GM12878 (cell line): ENCODE results near the gene GUCA1A. TPM values are rescaled to one million over a fixed set of nuclear protein-coding genes. Genes with fewer than 3 reads are reported as not detected.
A peak's percentile ranks its signal among the peaks of the same experiment; 100 is the strongest.

Experiments used
- BMI1 ChIP-seq: fragments of 450-650 bp; IDR thresholded peaks from 2 replicates; pipeline ENCODE4 v1.6.1; 2016; ENCODE audit warnings: mild to moderate bottlenecking, moderate library complexity, borderline replicate concordance
- CHD2 ChIP-seq: IDR thresholded peaks from 2 replicates; pipeline ENCODE4 v1.6.1; 2011; ENCODE audit warnings: low read depth, low read length, improper control_type of control experiment, borderline replicate concordance
- ELK1 ChIP-seq: IDR thresholded peaks from 2 replicates; pipeline ENCODE4 v1.6.1; 2012; ENCODE audit warnings: low read depth, low read length, improper control_type of control experiment
- HDAC6 ChIP-seq: fragments of 200-600 bp; sonication (generic); IDR thresholded peaks from one replicate; pipeline ENCODE4 v1.8.0; 2017; ENCODE audit warnings: antibody characterized with exemption; ENCODE audit not compliant: unreplicated experiment
- IKZF2 ChIP-seq, 2 experiments: fragments of 450-650 bp; IDR thresholded peaks; 2 replicates each; pipeline ENCODE4 v1.6.1; 2017; ENCODE audit warnings: mild to moderate bottlenecking in 2 of 2, moderate library complexity in 2 of 2
- JUND ChIP-seq: IDR thresholded peaks from 2 replicates; pipeline ENCODE4 v1.6.1; 2012; ENCODE audit warnings: low read depth, mild to moderate bottlenecking, low read length, improper control_type of control experiment, moderate library complexity
- KAT2A ChIP-seq: conservative IDR thresholded peaks from 2 replicates; pipeline ENCODE4 v1.6.1; 2011; ENCODE audit warnings: low read depth, low read length; ENCODE audit not compliant: control insufficient read depth
- NBN ChIP-seq: fragments of 450-650 bp; IDR thresholded peaks from 2 replicates; pipeline ENCODE4 v1.6.1; 2016
- NFXL1 ChIP-seq: fragments of 450-650 bp; IDR thresholded peaks from 2 replicates; pipeline ENCODE4 v1.6.1; 2017; ENCODE audit warnings: antibody characterized with exemption, mild to moderate bottlenecking, borderline replicate concordance
- NKRF ChIP-seq: fragments of 450-650 bp; conservative IDR thresholded peaks from 2 replicates; pipeline ENCODE4 v1.6.1; 2017; ENCODE audit warnings: mild to moderate bottlenecking, moderate library complexity
- RAD21 ChIP-seq: IDR thresholded peaks from 2 replicates; pipeline ENCODE4 v1.6.1; 2011; ENCODE audit warnings: mild to moderate bottlenecking, low read depth, low read length, moderate library complexity; ENCODE audit not compliant: insufficient read depth
- RFX5 ChIP-seq: IDR thresholded peaks from 2 replicates; pipeline ENCODE4 v1.6.1; 2011; ENCODE audit warnings: low read depth, low read length, improper control_type of control experiment
- SMAD5 ChIP-seq: IDR thresholded peaks from 2 replicates; pipeline ENCODE4 v1.6.1; 2016; ENCODE audit warnings: antibody characterized with exemption, low read depth
- SPI1 ChIP-seq: IDR thresholded peaks from 2 replicates; pipeline ENCODE4 v1.6.1; 2011; ENCODE audit warnings: low read depth, mild to moderate bottlenecking, low read length, moderate library complexity, borderline replicate concordance; ENCODE audit not compliant: insufficient read depth
- YBX1 ChIP-seq: fragments of 450-650 bp; IDR thresholded peaks from 2 replicates; pipeline ENCODE4 v1.6.1; 2016; ENCODE audit warnings: antibody characterized with exemption
- ZBTB11 ChIP-seq: fragments of 450-650 bp; formaldehyde crosslinking; IDR thresholded peaks from 2 replicates; pipeline ENCODE4 v1.5.0; 2022; ENCODE audit warnings: mild to moderate bottlenecking, missing genetic modification characterization
- ZBTB40 ChIP-seq: fragments of 450-650 bp; IDR thresholded peaks from 2 replicates; pipeline ENCODE4 v1.6.1; 2016; ENCODE audit warnings: mild to moderate bottlenecking, moderate library complexity, borderline replicate concordance
- polyA plus RNA-seq, 11 experiments: library from polyadenylated mRNA; depleted of rRNA in 4 of 11; unstranded in 6 of 11; stranded (reverse) in 5 of 11; fragments of >200 nt; fragmentation: Nextera tagmentation in 4 of 11; fragmentation: Illumina TruSeq in 1 of 11; extraction: Ambion mirVana in 4 of 11; extraction: Trizol in 1 of 11; gene quantifications; 1 replicate in 1 of 11; 2 replicates in 10 of 11; pipeline versions ENCODE4 v1.2.1 to v1.2.3, GENCODE V29; 2011 to 2016; ENCODE audit warnings: inconsistent platforms in 2 of 11, missing spikeins in 2 of 11, low read depth in 1 of 11
- total RNA-seq, 4 experiments: library from RNA; depleted of rRNA in 3 of 4; stranded (reverse); fragments of >200 nt in 3 of 4; fragmentation: Illumina TruSeq in 1 of 4; extraction: Trizol in 1 of 4; gene quantifications; 2 replicates each; pipeline versions ENCODE4 v1.2.1 to v1.2.3, GENCODE V29; 2013 to 2021

The GUCA1A gene
- total and polyA plus RNA-seq, 10 of the 15 experiments (the other 5 are each of a cell fraction or from before 2014, with no cell fraction given) = not detected

GRCh38 chr6:42217519-42218367 is 44.6 kb downstream of the GUCA1A start, which contains the start of gene MRPS10 (continued):
- no peak for TF ChIP-seq ZBTB11 (CRISPR knock-in tag)
- 0 out of 2 replicates have a peak, but pooled peaks have one; percentile 55 for TF ChIP-seq CHD2
- peak; percentile 79; the same call in 1 of the 2 replicates for TF ChIP-seq NBN
- peak; percentile 96 for TF ChIP-seq ZBTB40
- no peak for TF ChIP-seq HDAC6
- TF ChIP-seq ELK1 = peak; percentile 77
- no peak for TF ChIP-seq JUND
- peak; percentile 58; the same call in 1 of the 2 replicates for TF ChIP-seq SPI1
- no peak for TF ChIP-seq YBX1
- TF ChIP-seq NKRF = peak; percentile 66
- peak; percentile 46; the same call in 1 of the 2 replicates for TF ChIP-seq RFX5
- TF ChIP-seq NFXL1 = no peak
- TF ChIP-seq RAD21 = no peak
- TF ChIP-seq KAT2A = no peak
- TF ChIP-seq IKZF2 (IDR thresholded peaks at IDR 0.05) = 0 out of 4 replicates have a peak, but pooled peaks of 1 of the 2 experiments have one; percentile 22
- TF ChIP-seq SMAD5 = peak; percentile 73; the same call in 1 of the 2 replicates
- no peak for TF ChIP-seq BMI1
